Neural crest cell (in vitro differentiated cells): Measurements from ENCODE around the gene CERS6. TPM values are rescaled to one million over a fixed set of nuclear protein-coding genes. Genes with fewer than 3 reads are reported as not detected.

Source experiments
- DNase-seq: peaks from one replicate; pipeline ENCODE4 v3.0.0; 2021; ENCODE audit warnings: low read depth, mixed read lengths, low spot score
- H3K27ac Mint-ChIP-seq: one replicate; pipeline ENCODE4 v1.8.0; 2021; ENCODE audit warnings: mild to moderate bottlenecking, mixed read lengths; ENCODE audit not compliant: unreplicated experiment
- H3K27me3 Mint-ChIP-seq: 2 replicates; pipeline ENCODE4 v1.8.0; 2021; ENCODE audit warnings: low read depth, mild to moderate bottlenecking, mixed read lengths
- H3K36me3 Mint-ChIP-seq: 2 replicates; pipeline ENCODE4 v1.8.0; 2021; ENCODE audit warnings: low read depth, mild to moderate bottlenecking, mixed read lengths
- H3K4me1 Mint-ChIP-seq: 2 replicates; pipeline ENCODE4 v1.8.0; 2021; ENCODE audit warnings: mixed read lengths
- H3K4me3 Mint-ChIP-seq: one replicate; pipeline ENCODE4 v1.8.0; 2021; ENCODE audit warnings: mild to moderate bottlenecking, mixed read lengths
- H3K9me3 Mint-ChIP-seq: 2 replicates; pipeline ENCODE4 v1.8.0; 2021; ENCODE audit warnings: mixed read lengths
- CTCF ChIP-seq: fragments of 200-600 bp; sonication (generic); conservative IDR thresholded peaks from 2 replicates; pipeline ENCODE4 v1.5.0; 2021; ENCODE audit warnings: antibody characterized with exemption, mild to moderate bottlenecking
- total RNA-seq: library from RNA; stranded (reverse); gene quantifications from 2 replicates; pipeline ENCODE4 v1.2.1, GENCODE V29; 2021

CERS6 gene
- total RNA-seq, 1 donor from 2014 or later = 27.4 TPM

- H3K4me3 Mint-ChIP-seq = no peak overlapping the region
- H3K27me3 Mint-ChIP-seq = no peaks in the 10 kb centered on the region
- no peak for TF ChIP-seq CTCF
- H3K36me3 Mint-ChIP-seq = peaks cover 20% of the 10 kb centered on the region
- peaks cover 12% of the 10 kb centered on the region for H3K9me3 Mint-ChIP-seq
- H3K27ac Mint-ChIP-seq = no peak overlapping the region
- no peak for DNase-seq
- peaks cover 4% of the 10 kb centered on the region for H3K4me1 Mint-ChIP-seq
These were observed 145.7 kb downstream of the CERS6 start for GRCh38 chr2:168601741-168602140.

GRCh38 chr2:168602379-168602778 is 146.3 kb downstream of the CERS6 start:
- TF ChIP-seq CTCF = no peak
- H3K4me3 Mint-ChIP-seq = no peak overlapping the region
- H3K27me3 Mint-ChIP-seq = no peaks in the 10 kb centered on the region
- peaks cover 21% of the 10 kb centered on the region for H3K36me3 Mint-ChIP-seq
- no peak overlapping the region for H3K27ac Mint-ChIP-seq
- peaks cover 12% of the 10 kb centered on the region for H3K9me3 Mint-ChIP-seq
- peaks cover 4% of the 10 kb centered on the region for H3K4me1 Mint-ChIP-seq
- no peak for DNase-seq

GRCh38 chr2:168602846-168603401 is 146.9 kb downstream of the CERS6 start:
- no peak for DNase-seq
- peaks cover 23% of the 10 kb centered on the region for H3K36me3 Mint-ChIP-seq
- H3K27me3 Mint-ChIP-seq = no peaks in the 10 kb centered on the region
- no peak for TF ChIP-seq CTCF
- H3K4me3 Mint-ChIP-seq = no peak overlapping the region
- H3K4me1 Mint-ChIP-seq = peaks cover 4% of the 10 kb centered on the region
- peaks cover 12% of the 10 kb centered on the region for H3K9me3 Mint-ChIP-seq
- no peak overlapping the region for H3K27ac Mint-ChIP-seq

- Mint-ChIP-seq H3K36me3 (peaks cover 24% of the 10 kb centered on the region), H3K27ac (no peak overlapping the region), H3K9me3 (peaks cover 12% of the 10 kb centered on the region), H3K4me3 (no peak overlapping the region), H3K27me3 (no peaks in the 10 kb centered on the region), H3K4me1 (peaks cover 4% of the 10 kb centered on the region)
- no peak for DNase-seq
- TF ChIP-seq CTCF = no peak
These were observed 147.4 kb downstream of the CERS6 start for GRCh38 chr2:168603439-168603961.

GRCh38 chr2:168604252-168604651 is 148.2 kb downstream of the CERS6 start:
- DNase-seq = no peak
- H3K9me3 Mint-ChIP-seq = peaks cover 12% of the 10 kb centered on the region
- no peaks in the 10 kb centered on the region for H3K27me3 Mint-ChIP-seq
- peaks cover 4% of the 10 kb centered on the region for H3K4me1 Mint-ChIP-seq
- H3K4me3 Mint-ChIP-seq = no peak overlapping the region
- H3K36me3 Mint-ChIP-seq = peaks cover 24% of the 10 kb centered on the region
- no peak overlapping the region for H3K27ac Mint-ChIP-seq
- no peak for TF ChIP-seq CTCF
